K562 (cell line): ENCODE results near the gene STUM. TPM values are rescaled to one million over a fixed set of nuclear protein-coding genes. Genes with fewer than 3 reads are reported as not detected.

Experiments
- ATAC-seq: fragments of 200-7000 bp; cut with Tn5 transposase; 3 replicates; pipeline ENCODE4 v1.9.1; 2020; ENCODE audit warnings: moderate library complexity
- BruUV-seq: library from RNA; stranded (reverse); fragments of 400-500 nt; replicated peaks from 2 replicates; lab custom pipeline; 2021; lab: Mats Ljungman, UMichigan
- CTCF ChIA-PET: fragments of 300-600 bp; formaldehyde crosslinking; extraction: SDS; loops from one replicate; lab custom pipeline; 2021; ENCODE audit warnings: low intra/inter-chr PET ratio; lab: Yijun Ruan, JAX
- POLR2A ChIA-PET: fragments of 300-600, 350-650 bp; sonication (Branson Sonifier 250); formaldehyde crosslinking; extraction: SDS; loops from one replicate; lab custom pipeline; 2021; ENCODE audit warnings: antibody characterized with exemption, inconsistent platforms; lab: Yijun Ruan, JAX
- DNase-seq, 4 experiments: peaks; one replicate each; pipeline versions ENCODE4 v3.0.0 to v3.0.0-alpha.2; 2011 to 2018; ENCODE audit warnings: low spot score in 3 of 4, mixed read lengths in 3 of 4; ENCODE audit errors: extremely low read depth in 1 of 4
- FAIRE-seq: peaks from 2 replicates; lab custom pipeline; 2011; peaks lifted over from hg19 to GRCh38; lab: Jason Lieb, UNC
- H2AFZ ChIP-seq: 2 replicates; pipeline ENCODE4 v1.6.0; 2011; ENCODE audit warnings: low read depth, low read length, control low read depth, inconsistent platforms
- H3K27ac ChIP-seq: fragments of 200-600 bp; 3 replicates; pipeline ENCODE4 v1.8.0; 2011; ENCODE audit warnings: low read depth, mild to moderate bottlenecking, control low read depth, inconsistent platforms, low read length, moderate library complexity, mixed read lengths; ENCODE audit errors: extremely low read depth
- H3K27me3 ChIP-seq, 2 experiments: fragments of 300-600 bp in 1 of 2; 2 replicates in 1 of 2; 3 replicates in 1 of 2; pipeline versions ENCODE4 v1.6.0 to v1.8.0; 2011; ENCODE audit warnings: inconsistent platforms in 2 of 2, low read length in 2 of 2, mild to moderate bottlenecking in 1 of 2, mixed read lengths in 1 of 2, moderate library complexity in 1 of 2; ENCODE audit not compliant: control insufficient read depth in 2 of 2, insufficient read depth in 2 of 2
- H3K36me3 ChIP-seq: fragments of 300-600 bp; 3 replicates; pipeline ENCODE4 v1.8.0; 2011; ENCODE audit warnings: mild to moderate bottlenecking, low read length, inconsistent platforms; ENCODE audit not compliant: control insufficient read depth, insufficient read depth
- H3K4me1 ChIP-seq, 2 experiments: fragments of 200-600 bp in 1 of 2; replicated peaks in 1 of 2; 2 replicates in 1 of 2; 3 replicates in 1 of 2; pipeline versions ENCODE4 v1.5.1 to v1.8.0; 2011; ENCODE audit warnings: inconsistent platforms in 2 of 2, low read length in 2 of 2, mild to moderate bottlenecking in 1 of 2, mixed read lengths in 1 of 2, moderate library complexity in 1 of 2; ENCODE audit not compliant: control insufficient read depth in 2 of 2, insufficient read depth in 2 of 2
- H3K4me2 ChIP-seq: 2 replicates; pipeline ENCODE4 v1.6.1; 2011; ENCODE audit warnings: low read length, control low read depth, inconsistent platforms, mixed read lengths; ENCODE audit not compliant: insufficient read depth
- H3K4me3 ChIP-seq: fragments of 200-600 bp; sonication (generic), shearing (Covaris generic); 2 replicates; pipeline ENCODE4 v1.5.1; 2016; ENCODE audit warnings: control low read depth, inconsistent platforms
- H3K79me2 ChIP-seq: fragments of 200-600 bp; 3 replicates; pipeline ENCODE4 v1.8.0; 2011; ENCODE audit warnings: low read length, inconsistent platforms; ENCODE audit not compliant: control insufficient read depth, insufficient read depth
- H3K9ac ChIP-seq, 2 experiments: 2 replicates each; pipeline versions ENCODE4 v1.6.0 to v1.6.1; 2011; ENCODE audit warnings: low read depth in 2 of 2, low read length in 2 of 2, control low read depth in 1 of 2, inconsistent platforms in 1 of 2, mild to moderate bottlenecking in 1 of 2, mixed read lengths in 1 of 2; ENCODE audit not compliant: insufficient read depth in 1 of 2
- H3K9me1 ChIP-seq: one replicate; pipeline ENCODE4 v1.6.0; 2011; ENCODE audit warnings: inconsistent platforms, mild to moderate bottlenecking, low read length, moderate library complexity; ENCODE audit not compliant: control insufficient read depth, insufficient read depth
- H3K9me3 ChIP-seq: replicated peaks from 2 replicates; pipeline ENCODE4 v1.5.1; 2011; ENCODE audit warnings: low read depth, low read length, inconsistent platforms; ENCODE audit not compliant: control insufficient read depth, insufficient read depth
- H4K20me1 ChIP-seq: replicated peaks from 2 replicates; pipeline ENCODE4 v1.6.1; 2011; ENCODE audit warnings: low read length, inconsistent platforms, mixed read lengths; ENCODE audit not compliant: control insufficient read depth, insufficient read depth
- ARID4B ChIP-seq: sonication (generic); formaldehyde crosslinking; IDR thresholded peaks from 2 replicates; pipeline ENCODE4 v1.8.0; 2022; ENCODE audit warnings: mild to moderate bottlenecking, missing genetic modification reagents
- EP400 ChIP-seq: fragments of 450-650 bp; IDR thresholded peaks from 2 replicates; pipeline ENCODE4 v1.6.1; 2017; ENCODE audit warnings: antibody characterized with exemption, mild to moderate bottlenecking, moderate library complexity
- U2AF2 ChIP-seq: fragments of 200-400 bp; formaldehyde crosslinking; optimal IDR thresholded peaks from 2 replicates; pipeline ENCODE3; 2017; ENCODE audit warnings: low read depth, mild to moderate bottlenecking, low read length
- ZBTB11 ChIP-seq, 3 experiments: fragments of 200-800 bp in 1 of 3; fragments of 250-450 bp in 1 of 3; fragments of 450-650 bp in 1 of 3; sonication (Bioruptor Pico) in 1 of 3; sonication (Bioruptor generic) in 1 of 3; formaldehyde crosslinking in 1 of 3; IDR thresholded peaks; 2 replicates each; pipeline versions ENCODE4 v1.6.1 to v1.8.0; 2016 to 2022; ENCODE audit warnings: mild to moderate bottlenecking in 2 of 3, missing genetic modification characterization in 2 of 3, missing compliant biosample characterization in 1 of 3, moderate library complexity in 1 of 3
- ZKSCAN3 ChIP-seq: fragments of 250-450 bp; sonication (Bioruptor Pico); IDR thresholded peaks from 2 replicates; pipeline ENCODE4 v1.4.0; 2020
- ZNF174 ChIP-seq: fragments of 250-450 bp; sonication (Bioruptor Pico); IDR thresholded peaks from 2 replicates; pipeline ENCODE4 v1.4.0; 2020; ENCODE audit warnings: mild to moderate bottlenecking
- ZNF280A ChIP-seq: fragments of 450-650 bp; IDR thresholded peaks from 2 replicates; pipeline ENCODE4 v1.6.1; 2018; ENCODE audit warnings: mild to moderate bottlenecking, low read depth; ENCODE audit not compliant: partially characterized antibody
- ZNF764 ChIP-seq: fragments of 250-450 bp; sonication (Bioruptor Pico); IDR thresholded peaks from 2 replicates; pipeline ENCODE4 v1.4.0; 2020; ENCODE audit warnings: low read depth, mild to moderate bottlenecking, moderate library complexity
- WGBS: fragments of 100-300 bp; shearing (Covaris generic); methylation state at CpG from one replicate; pipeline ENCODE4 v1.1.6; 2016; ENCODE audit warnings: low coverage, mixed read lengths; ENCODE audit not compliant: insufficient coverage; ENCODE audit errors: missing lambda C conversion rate; 5-methylcytosine and 5-hydroxymethylcytosine counted together
- in situ Hi-C: fragments of 300-500 bp; cut with MboI; formaldehyde crosslinking; loops from 4 replicates; pipeline ENCODE4 v1.15.0; 2018; ENCODE audit warnings: inconsistent platforms, mixed read lengths
- intact Hi-C: fragments of 100-400 bp; cut with micrococcal nuclease; formaldehyde crosslinking; loops from 2 replicates; pipeline ENCODE4 v1.14.2; 2022
- polyA plus RNA-seq, 8 experiments: library from polyadenylated mRNA; depleted of rRNA in 4 of 8; stranded (reverse) in 5 of 8; unstranded in 3 of 8; fragments of >200 nt; fragmentation: Nextera tagmentation in 2 of 8; fragmentation: Illumina TruSeq in 1 of 8; extraction: Ambion mirVana in 2 of 8; extraction: Trizol in 1 of 8; gene quantifications; 2 replicates each; pipeline versions ENCODE4 v1.2.1 to v1.2.3, GENCODE V29; 2011 to 2014; ENCODE audit warnings: inconsistent platforms in 1 of 8, missing spikeins in 1 of 8
- total RNA-seq, 7 experiments: library from RNA; depleted of rRNA in 6 of 7; stranded (reverse); fragments of >200 nt in 6 of 7; fragmentation: Illumina TruSeq in 2 of 7; extraction: Trizol in 2 of 7; gene quantifications; 2 replicates each; pipeline versions ENCODE4 v1.2.1 to v1.2.3, GENCODE V29; 2011 to 2021; ENCODE audit warnings: low replicate concordance in 1 of 7

STUM gene
- total and polyA plus RNA-seq, 9 of the 15 experiments (the other 6 are each of a cell fraction or from before 2014, with no cell fraction given), result not detected

GRCh38 chr1:226605318-226605950, 56.9 kb downstream of the STUM start:
- no peak for ATAC-seq
- Histone ChIP-seq H3K9me1 (peaks cover 7% of the 10 kb centered on the region), H3K9me3 (no peaks in the 10 kb centered on the region), H4K20me1 (no peaks in the 10 kb centered on the region; the same call in 1 of the 2 replicates), H3K27ac (no peak overlapping the region), H3K79me2 (no peaks in the 10 kb centered on the region), H3K27me3 (peaks cover 57 to 88% of the 10 kb centered on the region in 2 experiments), H3K4me2 (no peak overlapping the region), H2AFZ (no peak overlapping the region), H3K9ac (no peak overlapping the region), H3K36me3 (no peaks in the 10 kb centered on the region), H3K4me3 (no peak overlapping the region), H3K4me1 (peaks cover 0 to 5% of the 10 kb centered on the region in 2 experiments; a peak in 1 of 5 replicates)
- BruUV-seq, result no TSS peak
- FAIRE-seq, result no peak
- intact Hi-C loops, result loop anchor here (10.0 kb wide), 1 partner anchor 481 kb away; no protein-coding TSS in a partner anchor
- ChIA-PET CTCF (no interaction called here), POLR2A (interaction anchor here (0.7 to 1.5 kb wide), 3 partner anchors 9 to 203 kb away, joined by 3 to 4 read pairs (median 4); no protein-coding TSS in a partner anchor)
- in situ Hi-C loops, result no loop called here
- DNase-seq, result no peak
- under 1% methylated on average over 9 of the region's 9 CpGs for WGBS
- TF ChIP-seq ARID4B (no peak), ZKSCAN3 (CRISPR knock-in tag) (no peak), ZNF174 (CRISPR knock-in tag) (no peak), EP400 (no peak), ZBTB11 (CRISPR knock-in tag; IDR thresholded peaks at IDR 0.05) (no peak), ZNF764 (no peak), U2AF2 (no peak), ZNF280A (no peak)
